Right ventricle myocardium superior (tissue), 1 donor: ENCODE results near the gene GJD4. TPM values are rescaled to one million over a fixed set of nuclear protein-coding genes. Genes with fewer than 3 reads are reported as not detected.

ENCODE experiments used
- ATAC-seq: fragments of 200-7000 bp; cut with Tn5 transposase; one replicate; pipeline ENCODE4 v1.9.1; 2020; ENCODE audit warnings: mild to moderate bottlenecking; ENCODE audit not compliant: poor library complexity
- DNase-seq: peaks from one replicate; pipeline ENCODE4 v3.0.0-alpha.2; 2020
- intact Hi-C: fragments of 100-400 bp; cut with DNase I; formaldehyde crosslinking; loops from one replicate; pipeline ENCODE4 v1.11.2; 2022
- total RNA-seq: library from RNA; stranded (reverse); fragmentation: NEBNext Ultra II Directional; extraction: Animal tissue kit (Norgen Biotek cat#: 25700); gene quantifications from one replicate; pipeline ENCODE4 v1.2.1, GENCODE V29; 2021
- donor health status: DM: no; HTN: yes; CAD: no; lungs with severe emphysema.

GJD4 gene
- total RNA-seq, 1 donor from 2014 or later = not detected

GRCh38 chr10:35639728-35640401 lies 34.7 kb downstream of the GJD4 start:
- intact Hi-C loops = loop anchor here (5.0 to 10.0 kb wide), 3 partner anchors 272 to 1242 kb away; no protein-coding TSS in a partner anchor
- ATAC-seq (no peak), DNase-seq (peak; percentile 50)

GRCh38 chr10:35640474-35640873 lies 35.3 kb downstream of the GJD4 start:
- intact Hi-C loops = loop anchor here (5.0 kb wide), 1 partner anchor 272 kb away; no protein-coding TSS in a partner anchor
- peak; percentile 83 for DNase-seq
- peak; percentile 14 for ATAC-seq

GRCh38 chr10:35640951-35641675 lies 36.0 kb downstream of the GJD4 start:
- intact Hi-C loops = loop anchor here (5.0 kb wide), 1 partner anchor 271 kb away; no protein-coding TSS in a partner anchor
- DNase-seq = peak; percentile 82

GRCh38 chr10:35641676-35642034 lies 36.5 kb downstream of the GJD4 start:
- ATAC-seq (peak; percentile 34), DNase-seq (no peak)
- intact Hi-C loops = loop anchor here (5.0 kb wide), 1 partner anchor 271 kb away; no protein-coding TSS in a partner anchor

More at GRCh38 chr10:35640951-35641675, 36.0 kb downstream of the GJD4 start:
- peak; percentile 24 for ATAC-seq

GRCh38 chr10:35642035-35642792 lies 37.1 kb downstream of the GJD4 start, which contains the start of gene FZD8:
TSS of gene FZD8 (minus strand) at chr10:35642296. CDS start at chr10:35641429, 867 bp downstream.
- ATAC-seq (peak; percentile 92), DNase-seq (peak; percentile 95)
- intact Hi-C loops = loop anchor here (5.0 kb wide), 1 partner anchor 270 kb away; no protein-coding TSS in a partner anchor

- ATAC-seq (peak; percentile 0), DNase-seq (no peak)
- intact Hi-C loops = loop anchor here (5.0 kb wide), 1 partner anchor 270 kb away; no protein-coding TSS in a partner anchor
Observed at GRCh38 chr10:35642793-35643114, 37.6 kb downstream of the GJD4 start.

- ATAC-seq (peak; percentile 62), DNase-seq (peak; percentile 90)
- intact Hi-C loops = loop anchor here (5.0 kb wide), 1 partner anchor 269 kb away; no protein-coding TSS in a partner anchor
Observed at GRCh38 chr10:35643151-35644049, 38.3 kb downstream of the GJD4 start.

GRCh38 chr10:35644050-35644950 lies 39.2 kb downstream of the GJD4 start:
- DNase-seq (no peak), ATAC-seq (no peak)
- intact Hi-C loops = loop anchor here (5.0 kb wide), 1 partner anchor 268 kb away; no protein-coding TSS in a partner anchor

GRCh38 chr10:35650894-35651293 lies 45.8 kb downstream of the GJD4 start:
- intact Hi-C loops = no loop called here
- DNase-seq = no peak
- ATAC-seq = no peak

GRCh38 chr10:35652824-35653223 lies 47.7 kb downstream of the GJD4 start:
- no peak for DNase-seq
- intact Hi-C loops = no loop called here
- ATAC-seq = no peak

GRCh38 chr10:35657621-35658020 lies 52.5 kb downstream of the GJD4 start:
- DNase-seq (no peak), ATAC-seq (no peak)
- intact Hi-C loops = no loop called here

Other genes starting within 250 kb of the GJD4 start
- gene FZD8, start 37.0 kb downstream of the GJD4 start, total RNA-seq = 6.6 TPM